HG03439 (cell line): ENCODE measurements around the gene CACTIN.
"Not testable (repeated sequence)": the region's sequence is repeated elsewhere in the genome, so short reads cannot be mapped to it uniquely, and the experiment has no call there.

Experiments
- ATAC-seq: cut with Tn5 transposase; IDR thresholded peaks from one replicate; pipeline ENCODE4 v1.9.1; 2021; ENCODE audit warnings: mild to moderate bottlenecking, moderate library complexity; ENCODE audit not compliant: unreplicated experiment

Gene CACTIN

DNA sequence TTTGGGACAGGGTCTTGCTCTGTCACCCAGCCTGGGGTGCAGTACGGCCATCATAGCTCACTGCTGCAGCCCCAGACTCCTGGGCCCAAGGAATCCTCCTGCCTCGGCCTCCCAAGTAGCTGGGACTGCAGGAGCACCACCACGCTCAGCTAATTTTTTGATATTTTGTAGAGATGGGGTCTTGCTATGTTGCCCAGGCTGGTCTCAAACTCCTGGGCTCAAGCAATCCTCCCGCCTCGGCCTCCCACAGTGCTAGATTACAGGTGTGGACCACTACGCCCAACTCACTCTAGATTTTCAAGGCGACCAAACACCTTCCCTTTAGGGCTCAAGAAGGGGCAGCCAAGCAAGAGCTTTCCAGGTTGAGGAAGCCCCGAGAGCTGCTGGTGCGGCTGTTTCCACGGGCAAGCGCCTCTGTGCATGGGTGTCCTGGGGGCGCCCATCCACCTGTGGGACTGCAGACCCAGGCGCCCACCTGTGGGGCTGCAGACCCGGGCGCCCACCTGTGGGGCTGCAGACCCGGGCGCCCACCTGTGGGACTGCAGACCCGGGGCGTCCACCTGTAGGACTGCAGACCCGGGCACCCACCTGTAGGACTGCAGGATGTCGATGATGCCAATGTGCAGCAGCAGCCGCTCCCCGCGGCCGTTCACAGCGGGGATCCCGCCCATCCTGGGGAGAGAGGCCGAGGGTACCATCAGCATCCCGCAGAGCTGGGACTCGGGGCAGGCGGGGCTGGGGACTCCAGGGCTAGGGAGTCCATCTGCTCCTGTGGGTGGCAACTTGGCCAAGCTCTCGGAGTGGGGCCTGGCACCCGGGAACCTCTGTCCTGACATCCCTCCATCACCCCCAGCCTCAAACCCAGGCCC lies 21.7 kb upstream of the CACTIN start:
- ATAC-seq, result no peak

DNA sequence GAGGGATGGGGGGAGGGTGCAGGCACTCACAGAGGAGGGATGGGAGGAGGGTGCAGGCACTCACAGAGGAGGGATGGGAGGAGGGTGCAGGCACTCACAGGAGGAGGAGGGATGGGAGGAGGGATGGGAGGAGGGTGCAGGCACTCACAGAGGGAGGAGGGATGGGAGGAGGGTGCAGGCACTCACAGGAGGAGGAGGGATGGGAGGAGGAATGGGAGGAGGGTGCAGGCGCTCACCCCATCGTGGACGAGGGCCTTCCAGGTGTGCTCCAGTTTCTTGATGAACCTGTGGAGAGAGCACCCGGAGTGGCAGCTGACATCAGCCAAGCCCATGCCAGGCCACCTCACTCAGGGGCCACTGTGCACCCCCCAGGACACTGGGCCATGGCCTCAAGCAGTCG lies 20.5 kb upstream of the CACTIN start:
- not testable (repeated sequence) for ATAC-seq

DNA sequence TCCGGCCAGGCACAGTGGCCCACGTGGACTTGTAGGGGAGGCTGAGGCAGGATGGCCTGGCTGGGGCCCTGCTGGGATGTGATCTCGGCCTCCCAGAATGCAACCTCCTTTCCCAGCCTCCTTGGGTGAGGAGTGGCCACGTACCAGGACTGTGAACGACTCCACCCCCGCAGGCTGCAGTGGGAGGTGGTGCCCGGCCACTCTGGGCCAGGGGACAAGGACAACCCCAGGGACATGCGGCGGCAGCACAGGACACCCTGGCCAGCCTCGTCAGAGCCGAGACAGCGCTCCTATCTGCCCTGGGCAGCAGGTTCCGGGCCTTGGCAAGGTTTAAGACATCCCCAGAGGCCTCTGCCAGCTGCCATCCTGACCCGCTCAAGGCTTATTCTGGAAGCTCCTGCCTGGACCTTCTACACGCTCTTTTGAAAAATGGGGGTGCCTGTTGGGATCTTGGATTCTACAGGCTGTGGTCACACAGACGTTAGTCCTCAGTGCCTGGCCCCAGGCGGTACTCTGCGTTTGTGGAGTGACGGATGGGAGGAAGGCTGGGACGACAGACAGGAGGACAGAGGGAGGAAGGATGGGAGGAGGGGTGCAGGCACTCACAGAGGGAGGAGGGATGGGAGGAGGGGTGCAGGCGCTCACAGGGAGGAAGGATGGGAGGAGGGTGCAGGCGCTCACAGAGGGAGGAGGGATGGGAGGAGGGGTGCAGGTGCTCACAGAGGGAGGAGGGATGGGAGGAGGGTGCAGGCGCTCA lies 19.9 kb upstream of the CACTIN start:
- ATAC-seq, result no peak

DNA sequence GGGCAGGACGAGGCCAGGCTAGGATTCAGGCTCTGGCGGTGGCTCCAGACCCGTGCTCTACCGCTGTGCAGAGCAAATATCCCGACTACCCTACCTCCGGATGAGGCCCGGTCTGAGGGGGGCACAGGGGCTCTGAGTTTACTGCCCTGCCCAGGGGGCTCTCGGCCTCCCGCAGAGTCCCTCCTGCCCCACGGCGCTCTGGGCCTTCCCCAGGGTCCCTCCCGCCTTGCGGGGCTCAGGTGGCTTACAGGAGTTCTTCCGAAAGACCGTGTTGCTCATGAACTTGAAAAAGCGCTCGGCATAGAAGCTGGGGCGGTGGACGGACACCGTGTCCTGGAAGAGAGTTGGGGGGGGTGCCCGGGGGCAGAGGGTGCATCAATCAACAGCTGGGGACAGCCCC lies 19.1 kb upstream of the CACTIN start:
- ATAC-seq, result no peak

DNA sequence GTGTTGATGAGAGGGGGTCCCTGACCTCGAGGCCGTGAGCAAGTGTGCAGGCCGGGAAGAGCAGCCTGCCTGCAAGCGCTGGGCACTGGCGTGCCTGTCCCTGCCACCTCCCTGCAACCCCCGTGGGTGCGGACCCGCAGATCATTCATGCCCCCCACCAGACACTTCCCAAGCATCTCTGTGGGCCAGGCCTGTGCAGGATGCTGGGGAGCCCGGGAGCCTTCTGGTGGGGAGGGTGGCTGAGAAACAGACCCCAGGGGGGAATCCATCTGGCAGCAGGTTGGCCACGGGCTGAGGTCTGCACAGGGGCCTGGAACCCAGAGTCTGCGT lies 18.4 kb upstream of the CACTIN start:
- ATAC-seq, result no peak

DNA sequence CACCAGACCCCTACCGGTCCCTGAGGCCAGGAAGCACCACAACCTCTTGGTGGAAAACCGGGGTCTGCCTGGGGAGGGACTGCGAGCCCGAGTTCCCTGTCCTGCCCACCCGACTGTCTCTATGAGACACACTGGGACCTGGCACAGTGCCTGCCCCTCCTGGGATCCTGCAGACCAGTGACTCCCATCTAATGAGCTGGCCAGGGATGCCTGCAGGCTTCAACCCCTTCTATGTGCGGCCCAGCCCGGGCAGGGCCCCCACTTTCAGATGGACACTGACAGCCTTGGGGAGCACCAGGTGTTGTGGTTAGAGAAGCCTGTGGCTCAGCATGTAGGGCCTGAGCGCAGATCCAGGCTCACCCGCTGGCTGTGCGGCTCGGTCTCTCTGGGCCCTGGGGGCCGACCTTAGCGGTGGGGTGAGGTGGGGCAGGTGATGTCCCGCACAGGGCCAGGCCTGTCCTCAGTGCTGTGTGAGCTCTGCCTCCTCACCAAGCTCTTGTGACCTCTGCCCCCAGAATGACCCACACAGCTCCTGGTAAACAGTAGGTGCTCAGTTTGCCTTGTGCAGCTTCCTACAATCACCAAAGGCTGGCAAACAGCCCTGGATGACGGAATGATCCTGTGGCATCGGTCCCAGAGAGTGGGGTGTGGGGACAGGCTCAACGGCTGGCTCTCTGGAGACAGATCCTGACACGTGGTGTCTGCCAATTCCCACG lies 17.9 kb upstream of the CACTIN start:
- no peak for ATAC-seq

DNA sequence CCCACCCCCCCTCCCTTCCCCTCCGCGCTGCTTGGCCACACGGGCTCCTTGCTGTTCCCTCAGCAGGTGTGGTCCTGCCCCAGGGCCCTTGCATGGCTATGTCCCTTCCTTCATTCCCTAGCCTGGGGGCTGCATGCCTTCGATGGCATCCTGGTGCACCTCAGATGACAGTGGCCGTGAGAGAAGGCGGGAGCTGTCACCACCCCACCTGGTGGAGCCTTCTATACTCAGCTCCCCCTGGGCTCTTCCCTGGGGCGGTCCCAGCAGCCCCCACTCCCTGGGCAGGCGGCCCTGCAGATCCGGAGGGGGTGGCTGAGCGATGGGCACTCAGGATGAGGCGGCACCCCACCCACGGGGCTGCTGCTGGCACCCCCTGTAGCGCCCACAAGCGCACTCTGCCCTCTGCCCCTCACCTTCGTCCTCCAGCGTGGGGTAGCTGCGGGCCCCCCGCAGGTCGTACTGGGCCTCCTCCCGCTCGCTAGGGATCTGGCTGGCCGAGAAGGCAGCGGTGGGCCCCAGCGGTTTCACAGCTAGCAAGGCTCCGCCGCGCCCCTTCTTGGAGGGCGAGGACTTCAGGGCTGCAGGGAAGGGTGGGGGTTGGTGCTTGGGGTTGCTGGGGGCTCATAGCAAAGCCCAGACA lies 17.2 kb upstream of the CACTIN start:
- ATAC-seq, result no peak

DNA sequence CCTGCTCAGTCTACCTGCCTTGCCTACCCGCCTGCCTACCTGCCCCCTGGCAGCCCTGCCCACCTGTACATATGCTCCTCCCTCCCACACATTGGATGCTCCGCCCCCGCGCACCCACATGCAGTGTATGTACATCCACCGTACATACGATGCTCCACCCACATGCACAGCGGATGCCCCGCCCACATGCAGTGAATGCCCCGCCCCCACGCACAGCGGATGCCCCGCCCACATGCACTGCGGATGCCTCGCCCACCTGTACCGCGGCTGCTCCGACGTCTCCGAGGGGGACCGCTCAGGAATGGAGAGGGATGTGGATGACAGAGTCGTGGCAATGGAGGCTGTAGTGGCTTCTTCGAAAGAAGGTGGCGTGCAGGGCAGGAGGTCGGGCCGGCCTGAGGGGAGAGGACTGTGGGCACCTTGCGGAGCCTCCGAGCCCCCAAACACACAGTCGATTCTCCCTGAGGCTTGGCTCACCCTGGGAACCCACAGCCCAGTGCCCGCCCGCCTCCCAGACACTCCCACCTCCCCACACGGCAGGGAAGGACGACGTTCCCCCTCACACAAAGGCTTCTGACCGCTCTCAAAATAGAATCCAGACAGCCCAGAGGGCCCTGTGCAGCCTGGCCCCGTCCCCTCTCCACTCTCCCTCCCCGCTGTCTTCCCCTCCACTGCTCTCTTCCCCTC lies 16.5 kb upstream of the CACTIN start:
- ATAC-seq, result no peak

DNA sequence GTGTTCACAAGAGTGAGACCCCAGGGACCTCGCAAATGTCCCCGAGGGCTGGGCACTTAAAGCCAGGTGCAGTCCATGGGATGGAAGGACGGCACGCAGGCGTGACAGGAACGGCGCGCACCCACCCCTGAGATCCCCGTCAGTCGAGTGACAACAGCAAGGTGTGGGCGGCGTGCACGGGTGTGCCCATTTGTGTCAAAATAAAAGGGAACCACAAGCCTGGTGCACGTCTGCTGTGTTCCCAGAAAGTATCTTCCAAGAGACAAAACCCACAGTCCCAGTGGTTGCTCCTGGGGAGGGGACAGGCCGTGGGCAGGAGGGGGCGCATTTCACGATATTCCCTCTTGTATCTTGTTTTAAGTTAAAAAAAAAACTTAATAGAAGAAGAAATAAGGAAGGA lies 15.7 kb upstream of the CACTIN start:
- ATAC-seq, result no peak

DNA sequence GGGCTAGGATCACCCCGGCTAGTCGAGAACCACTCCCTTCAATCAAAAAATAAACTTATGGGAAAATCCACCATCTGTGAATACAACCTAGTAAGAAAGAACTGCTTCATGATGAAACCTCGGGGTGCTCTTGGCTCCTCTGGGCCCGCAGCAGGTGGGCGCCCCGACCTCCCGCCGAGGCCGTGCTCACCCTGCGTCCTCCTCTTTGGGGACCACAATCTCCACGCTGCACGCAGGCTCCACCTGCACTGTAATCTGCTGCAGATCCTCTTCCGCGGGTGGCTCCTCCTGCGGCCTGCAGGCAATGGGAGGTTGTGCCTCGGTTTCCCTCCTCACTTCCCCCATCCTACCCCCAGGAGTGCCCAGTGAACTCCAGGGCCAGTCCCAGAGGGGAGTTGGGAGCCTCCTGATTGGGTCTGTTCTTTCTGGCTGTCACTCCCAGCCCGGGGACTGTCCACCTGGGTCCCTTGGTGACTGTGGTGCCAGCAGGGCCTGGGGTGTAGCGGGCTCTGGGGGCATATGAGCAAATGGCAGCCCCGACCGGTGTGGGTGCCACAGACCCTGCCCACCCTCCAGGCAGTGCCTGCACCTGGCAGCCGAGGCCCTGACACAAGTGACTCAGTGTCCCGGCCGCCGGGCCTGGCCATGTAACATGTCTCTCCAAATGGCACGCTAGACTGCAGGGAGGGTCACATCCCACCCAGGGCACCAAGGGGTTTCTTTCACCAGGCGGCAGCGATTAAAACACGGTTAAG lies 15.1 kb upstream of the CACTIN start:
- no peak for ATAC-seq

DNA sequence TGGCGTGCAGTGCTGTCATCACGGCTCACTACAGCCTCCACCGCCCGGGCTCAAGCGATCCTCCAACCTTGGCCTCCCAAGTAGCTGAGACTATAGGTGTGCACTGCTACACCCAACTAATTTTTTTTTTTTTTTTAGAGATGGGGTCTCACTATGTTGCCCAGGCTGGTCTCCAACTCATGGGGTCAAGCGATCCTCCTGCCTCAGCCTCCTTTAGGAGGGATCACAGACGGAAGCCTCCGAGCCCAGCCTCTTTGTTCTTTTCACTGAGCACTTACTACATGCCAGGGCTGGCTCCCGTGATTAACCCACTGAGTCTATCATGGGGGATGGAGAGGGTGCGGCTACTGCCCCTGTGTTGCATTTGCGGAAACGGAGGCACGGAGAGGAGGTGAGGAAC lies 12.9 kb upstream of the CACTIN start:
- no peak for ATAC-seq

DNA sequence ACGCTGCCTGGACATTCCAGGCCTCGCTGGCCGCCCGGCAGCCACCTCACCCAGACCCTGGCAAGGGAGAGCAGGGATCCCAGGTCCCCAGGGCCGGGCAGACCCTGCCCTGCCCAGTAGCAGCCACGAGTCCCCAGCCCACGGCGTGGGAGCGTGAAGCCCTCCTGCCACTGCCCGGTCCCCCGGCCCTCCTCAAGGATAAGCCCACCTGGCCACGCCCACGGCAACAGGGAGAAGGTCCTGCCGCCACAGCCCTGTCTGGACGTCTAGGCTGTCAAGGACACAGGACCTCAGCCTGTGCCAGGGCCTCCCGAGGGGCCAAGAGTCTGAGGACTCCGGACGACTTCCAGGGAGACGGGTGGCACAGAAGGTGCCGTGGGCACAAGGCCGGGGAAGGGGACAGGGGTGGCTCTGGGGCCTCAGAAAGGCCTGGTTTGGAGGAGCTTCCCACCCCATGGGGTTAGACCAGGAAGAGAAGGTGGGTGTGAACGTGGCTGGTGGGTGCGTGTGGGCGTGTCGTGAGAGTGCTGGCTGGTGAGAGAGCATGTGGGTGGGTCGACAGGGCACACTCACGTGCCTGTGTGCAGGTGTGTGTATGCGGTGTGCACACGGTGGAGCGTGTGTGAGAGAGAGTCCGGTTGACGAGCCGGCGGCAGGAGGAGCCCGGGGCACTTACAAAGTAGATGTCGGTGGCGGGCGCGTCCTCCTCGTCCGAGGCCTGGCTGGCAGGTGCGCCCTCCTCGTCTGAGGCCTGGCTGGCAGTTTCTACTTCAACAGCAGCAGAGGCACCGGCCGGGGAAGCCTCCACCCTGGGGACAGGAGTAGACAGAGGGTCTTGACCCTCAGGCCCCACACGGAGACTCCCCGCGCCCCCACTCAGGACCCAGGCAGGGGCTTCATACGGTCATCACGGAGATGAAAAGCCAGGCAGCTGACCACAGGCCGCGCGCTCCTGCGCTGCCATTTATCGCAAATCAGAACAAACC lies 11.9 kb upstream of the CACTIN start:
- ATAC-seq, result no peak

DNA sequence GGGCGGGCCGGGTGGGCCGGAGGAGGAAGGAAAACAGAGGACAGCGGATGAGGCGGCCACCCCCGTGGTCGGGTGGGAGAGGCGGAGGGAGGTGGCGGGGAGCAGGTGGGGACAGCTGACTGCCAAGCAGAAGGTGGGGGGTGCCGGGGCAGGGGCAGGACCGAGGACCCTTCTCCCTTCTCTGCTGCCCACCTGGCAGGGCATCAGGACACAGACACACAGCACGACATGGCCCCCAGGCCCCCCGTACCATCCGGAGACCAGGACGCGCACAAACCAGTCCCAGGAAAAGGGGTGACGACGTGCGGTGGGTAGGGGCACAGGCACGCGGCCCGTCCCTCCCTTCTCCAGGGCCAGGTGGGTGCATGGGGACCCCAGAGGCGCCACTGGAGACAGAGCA lies 11.0 kb upstream of the CACTIN start:
- no peak for ATAC-seq

DNA sequence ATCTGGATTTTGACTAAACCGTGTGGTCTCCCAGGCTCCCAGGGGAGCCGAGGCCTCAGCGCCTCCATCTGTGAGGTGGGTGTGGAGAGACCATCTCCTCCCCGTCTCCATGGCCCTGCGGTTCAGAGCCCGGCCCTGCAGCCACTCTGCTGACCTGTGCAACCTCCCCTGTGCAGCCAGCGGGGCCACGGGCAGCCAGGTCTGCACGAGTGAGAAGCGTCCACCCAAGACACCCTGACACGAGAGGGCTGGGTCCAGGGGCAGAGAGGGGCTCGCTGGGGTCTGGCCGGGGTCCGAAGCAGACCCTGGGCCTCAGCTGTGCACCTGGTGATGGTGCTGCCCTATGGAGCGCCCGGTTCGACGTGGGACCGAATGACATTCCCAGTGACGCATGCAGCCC lies 10.4 kb upstream of the CACTIN start:
- no peak for ATAC-seq

DNA sequence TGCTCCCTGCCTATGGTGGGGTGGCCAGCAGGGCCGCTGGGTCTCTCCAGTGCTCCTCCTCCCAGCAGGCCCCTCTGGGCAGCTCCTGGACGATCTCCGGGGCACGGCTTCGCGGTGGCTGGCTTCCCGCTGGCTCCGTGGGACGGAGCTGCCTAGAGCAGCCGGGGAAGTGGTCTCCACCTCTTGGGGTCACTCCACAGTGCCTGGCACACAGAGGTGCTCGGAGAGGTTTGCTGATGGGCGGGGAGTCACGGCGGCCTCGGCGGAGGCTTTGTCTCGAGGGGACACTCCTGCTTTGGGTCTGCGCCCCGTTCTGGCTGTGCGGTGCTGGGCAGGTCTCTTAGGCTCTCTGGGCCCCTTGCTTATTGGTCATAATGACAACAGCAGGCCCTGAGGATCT lies 9.9 kb upstream of the CACTIN start:
- ATAC-seq, result no peak

DNA sequence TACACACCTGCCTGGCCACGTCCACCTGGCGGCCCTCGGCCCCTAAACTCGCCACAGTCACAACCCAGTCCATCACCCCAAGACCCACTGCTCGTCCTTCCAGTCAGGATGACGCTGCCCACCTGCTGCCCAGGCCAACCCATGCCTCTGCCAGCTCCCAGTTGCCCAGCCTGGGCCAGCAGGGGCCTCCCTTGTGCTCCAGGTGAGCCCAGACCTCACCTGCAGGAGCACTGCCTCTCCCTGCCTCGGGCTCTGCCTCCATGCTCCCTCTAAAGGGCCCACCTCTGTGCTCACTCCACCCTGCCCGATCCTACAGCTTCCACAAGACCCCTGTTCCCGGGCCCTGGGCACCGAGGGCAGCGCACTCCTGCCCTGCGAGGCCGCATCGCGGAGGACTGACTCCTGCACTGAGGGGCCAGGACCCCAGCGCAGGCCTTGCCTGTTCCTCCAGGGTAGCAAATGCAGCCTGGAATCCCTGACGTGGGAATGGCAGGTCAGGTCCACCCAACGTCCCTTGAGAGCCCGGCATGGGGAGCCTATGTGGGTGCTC lies 8.0 kb upstream of the CACTIN start:
- no peak for ATAC-seq

DNA sequence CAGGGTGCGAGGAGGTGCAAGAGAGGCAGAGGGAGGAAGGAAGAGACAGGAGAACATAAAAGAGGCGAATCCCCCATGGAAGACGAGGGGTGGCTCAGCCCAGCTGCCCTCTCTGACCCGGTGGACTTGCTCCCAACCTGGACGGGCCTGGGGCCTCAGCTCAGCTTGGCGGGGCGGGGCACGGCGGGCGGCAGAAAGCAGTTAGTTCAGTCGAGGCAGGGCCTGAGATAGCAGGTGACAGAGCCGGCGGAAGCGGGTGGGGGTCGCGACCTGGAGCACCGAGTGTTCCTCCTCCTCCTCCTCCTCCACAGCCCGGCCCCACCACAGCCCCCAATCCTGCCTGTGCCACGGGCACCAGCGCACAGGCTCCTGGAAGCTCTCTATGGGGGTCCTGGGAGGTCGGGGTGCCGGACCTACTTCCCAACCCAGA lies 7.0 kb upstream of the CACTIN start:
- ATAC-seq, result no peak

DNA sequence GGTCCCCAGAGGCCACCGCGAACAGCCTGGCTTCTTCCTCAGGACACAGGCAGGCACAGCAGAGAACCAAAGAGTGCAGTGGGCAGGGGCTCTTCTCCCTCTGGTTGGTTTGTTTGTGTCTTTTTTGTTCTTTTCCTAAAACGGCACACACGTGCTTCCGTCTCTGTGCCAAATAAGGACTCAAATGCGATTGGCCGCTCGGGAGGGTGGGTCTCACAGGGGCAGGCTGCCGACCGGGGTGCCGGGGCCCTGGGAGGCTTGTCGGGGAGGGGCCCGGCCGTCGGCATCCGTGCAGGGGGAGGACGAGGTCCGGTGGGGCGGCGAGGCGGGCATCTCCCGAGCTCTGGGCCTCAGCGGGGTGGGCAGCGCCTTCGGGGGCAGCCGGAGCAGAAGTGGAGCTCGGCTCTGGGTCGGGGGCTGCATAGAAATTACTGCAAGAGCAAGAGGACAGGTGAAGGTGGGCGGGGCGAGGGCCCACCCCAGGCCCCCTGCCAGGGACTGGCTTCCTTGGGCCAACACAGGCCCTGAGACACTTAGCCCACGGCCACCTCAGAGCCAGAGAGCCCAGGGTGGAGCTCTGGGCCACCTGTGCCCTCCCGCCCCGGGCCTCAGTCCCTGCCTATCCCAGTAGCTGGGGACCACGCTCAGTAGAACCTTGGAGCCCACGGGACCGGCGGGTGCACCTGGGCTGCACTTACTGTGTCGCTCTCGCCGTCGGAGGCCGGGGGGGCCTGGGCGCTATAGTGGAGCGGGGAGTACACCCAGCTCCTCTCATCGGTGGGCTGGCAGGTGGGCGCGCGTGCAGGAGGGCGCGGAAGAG lies 6.4 kb upstream of the CACTIN start:
- no peak for ATAC-seq
